HepG2 (cell line): Measurements from ENCODE around the gene FAM53C. TPM values are rescaled to one million over a fixed set of nuclear protein-coding genes. Genes with fewer than 3 reads are reported as not detected.
A peak's percentile ranks its signal among the peaks of the same experiment; 100 is the strongest.

ENCODE experiments used
- ATAC-seq: fragments of 200-7000 bp; cut with Tn5 transposase; 3 replicates; pipeline ENCODE4 v1.9.1; 2020; ENCODE audit warnings: mild to moderate bottlenecking, moderate library complexity
- BruUV-seq: library from RNA; stranded (reverse); fragments of 400-500 nt; replicated peaks from 2 replicates; lab custom pipeline; 2021; lab: Mats Ljungman, UMichigan
- CTCF ChIA-PET: fragments of 300-600 bp; formaldehyde crosslinking; extraction: SDS; loops from one replicate; lab custom pipeline; 2021; ENCODE audit warnings: low total read pairs, inconsistent platforms, low intra/inter-chr PET ratio; lab: Yijun Ruan, JAX
- POLR2A ChIA-PET: fragments of 350-600 bp; sonication (Branson Sonifier 250); formaldehyde crosslinking; loops from one replicate; lab custom pipeline; 2020; ENCODE audit warnings: antibody characterized with exemption, inconsistent platforms; lab: Yijun Ruan, JAX
- DNase-seq: peaks from one replicate; pipeline ENCODE4 v3.0.0-alpha.2; 2015; ENCODE audit warnings: low spot score
- FAIRE-seq: peaks from 3 replicates; lab custom pipeline; 2011; peaks lifted over from hg19 to GRCh38; lab: Jason Lieb, UNC
- H2AFZ ChIP-seq: one replicate; pipeline ENCODE4 v1.6.1; 2011; ENCODE audit warnings: low read length, inconsistent platforms
- H3K27ac ChIP-seq: fragments of 300-600 bp; 3 replicates; pipeline ENCODE4 v1.8.0; 2011; ENCODE audit warnings: mixed run types, mild to moderate bottlenecking, mixed read lengths, low read length, inconsistent platforms; ENCODE audit not compliant: insufficient read depth; ENCODE audit errors: extremely low read length
- H3K27me3 ChIP-seq, 2 experiments: fragments of 200-600 bp in 1 of 2; 2 replicates in 1 of 2; 3 replicates in 1 of 2; pipeline versions ENCODE4 v1.6.0 to v1.8.0; 2011; ENCODE audit warnings: low read length in 2 of 2, mild to moderate bottlenecking in 2 of 2, moderate library complexity in 2 of 2, inconsistent platforms in 1 of 2; ENCODE audit not compliant: insufficient read depth in 2 of 2, control insufficient read depth in 1 of 2
- H3K36me3 ChIP-seq, 2 experiments: fragments of 200-600 bp in 1 of 2; replicated peaks in 1 of 2; 2 replicates in 1 of 2; 3 replicates in 1 of 2; pipeline versions ENCODE4 v1.5.1 to v1.8.0; 2011; ENCODE audit warnings: low read length in 2 of 2, inconsistent platforms in 1 of 2; ENCODE audit not compliant: insufficient read depth in 2 of 2, control insufficient read depth in 1 of 2
- H3K4me1 ChIP-seq: 2 replicates; pipeline ENCODE4 v1.5.1; 2012; ENCODE audit warnings: low read length, inconsistent platforms; ENCODE audit not compliant: insufficient read depth
- H3K4me2 ChIP-seq: 2 replicates; pipeline ENCODE4 v1.6.0; 2011; ENCODE audit warnings: low read depth, low read length, inconsistent platforms
- H3K4me3 ChIP-seq, 3 experiments: fragments of 200-600 bp in 1 of 3; sonication (generic), shearing (Covaris generic) in 1 of 3; replicated peaks in 1 of 3; 2 replicates each; pipeline ENCODE4 v1.5.1; 2011 to 2016; ENCODE audit warnings: low read length in 3 of 3, inconsistent platforms in 2 of 3, low read depth in 2 of 3, mild to moderate bottlenecking in 2 of 3, control low read depth in 1 of 3, mixed read lengths in 1 of 3; ENCODE audit not compliant: insufficient read depth in 1 of 3
- H3K79me2 ChIP-seq: one replicate; pipeline ENCODE4 v1.6.1; 2011; ENCODE audit warnings: low read length, inconsistent platforms; ENCODE audit not compliant: insufficient read depth
- H3K9ac ChIP-seq: 2 replicates; pipeline ENCODE4 v1.6.0; 2011; ENCODE audit warnings: mild to moderate bottlenecking, low read depth, low read length, inconsistent platforms; ENCODE audit not compliant: insufficient read depth
- H3K9me3 ChIP-seq: 2 replicates; pipeline ENCODE4 v1.5.1; 2012; ENCODE audit warnings: mild to moderate bottlenecking, low read length
- H4K20me1 ChIP-seq: 2 replicates; pipeline ENCODE4 v1.6.0; 2011; ENCODE audit warnings: inconsistent platforms, mild to moderate bottlenecking, low read length, moderate library complexity; ENCODE audit not compliant: insufficient read depth
- ATF4 ChIP-seq, 2 experiments: fragments of 450-650 bp in 1 of 2; sonication (generic) in 1 of 2; formaldehyde crosslinking; IDR thresholded peaks; 2 replicates each; pipeline versions ENCODE4 v1.5.0 to v1.8.0; 2020 to 2022; ENCODE audit warnings: mild to moderate bottlenecking in 1 of 2, missing genetic modification reagents in 1 of 2
- FOXK2 ChIP-seq: fragments of 450-650 bp; IDR thresholded peaks from 2 replicates; pipeline ENCODE4 v1.6.1; 2016
- HES4 ChIP-seq: sonication (generic); formaldehyde crosslinking; IDR thresholded peaks from 2 replicates; pipeline ENCODE4 v1.9.0; 2021; ENCODE audit warnings: mild to moderate bottlenecking, missing genetic modification reagents, borderline replicate concordance
- KLF16 ChIP-seq, 2 experiments: sonication (generic) in 1 of 2; formaldehyde crosslinking in 1 of 2; IDR thresholded peaks; 2 replicates each; pipeline versions ENCODE4 v1.6.1 to v1.8.0; 2016 to 2023; ENCODE audit warnings: missing genetic modification reagents in 2 of 2, missing compliant biosample characterization in 1 of 2
- MIER2 ChIP-seq: IDR thresholded peaks from 2 replicates; pipeline ENCODE4 v1.6.1; 2016; ENCODE audit warnings: missing biosample characterization, missing genetic modification reagents
- SAFB2 ChIP-seq: sonication (generic); formaldehyde crosslinking; IDR thresholded peaks from 2 replicates; pipeline ENCODE4 v1.5.1; 2020; ENCODE audit warnings: missing genetic modification reagents, low read depth, mild to moderate bottlenecking, borderline replicate concordance
- ZBTB20 ChIP-seq: sonication (generic); formaldehyde crosslinking; IDR thresholded peaks from 2 replicates; pipeline ENCODE4 v1.8.1; 2023; ENCODE audit warnings: missing genetic modification reagents, low read depth, mild to moderate bottlenecking, borderline replicate concordance
- ZBTB38 ChIP-seq: sonication (generic); formaldehyde crosslinking; IDR thresholded peaks from 2 replicates; pipeline ENCODE4 v1.5.1; 2020; ENCODE audit warnings: mild to moderate bottlenecking, missing genetic modification reagents
- ZNF572 ChIP-seq: sonication (generic); formaldehyde crosslinking; IDR thresholded peaks from 2 replicates; pipeline ENCODE4 v1.5.1; 2020; ENCODE audit warnings: mild to moderate bottlenecking, missing genetic modification reagents
- ZNF747 ChIP-seq: sonication (generic); formaldehyde crosslinking; IDR thresholded peaks from 2 replicates; pipeline ENCODE4 v1.8.1; 2023; ENCODE audit warnings: missing genetic modification reagents, mild to moderate bottlenecking, borderline replicate concordance
- ZNF772 ChIP-seq: sonication (generic); formaldehyde crosslinking; IDR thresholded peaks from 2 replicates; pipeline ENCODE4 v1.5.0; 2020; ENCODE audit warnings: mild to moderate bottlenecking, missing genetic modification reagents
- ZNF780A ChIP-seq: sonication (generic); formaldehyde crosslinking; IDR thresholded peaks from 2 replicates; pipeline ENCODE4 v1.8.0; 2022; ENCODE audit warnings: mild to moderate bottlenecking, missing genetic modification reagents, moderate library complexity
- WGBS: methylation state at CpG from one replicate; pipeline ENCODE4 v1.1.6; 2017; ENCODE audit warnings: low lambda C conversion rate; 5-methylcytosine and 5-hydroxymethylcytosine counted together
- in situ Hi-C: cut with HindIII; loops from 2 replicates; pipeline ENCODE4 v1.10.0; 2017; ENCODE audit warnings: low pct_unique_long_range_greater_than_20kb; ENCODE audit not compliant: extremely low pct_ligation_motif_present
- intact Hi-C: fragments of 100-400 bp; cut with micrococcal nuclease; formaldehyde crosslinking; loops from one replicate; pipeline ENCODE4 v1.10.0; 2022; ENCODE audit not compliant: unreplicated experiment
- polyA plus RNA-seq, 8 experiments: library from polyadenylated mRNA; depleted of rRNA in 3 of 8; stranded (reverse) in 7 of 8; unstranded in 1 of 8; fragments of >200 nt; fragmentation: Illumina TruSeq in 4 of 8; extraction: Trizol in 4 of 8; gene quantifications; 2 replicates each; pipeline versions ENCODE4 v1.2.1 to v1.2.3, GENCODE V29; 2011 to 2016; ENCODE audit warnings: low read depth in 4 of 8, missing spikeins in 1 of 8, mixed read lengths in 1 of 8; ENCODE audit not compliant: insufficient read depth in 1 of 8
- total RNA-seq, 5 experiments: library from RNA; depleted of rRNA; stranded (reverse); fragments of >200 nt; fragmentation: Illumina TruSeq; extraction: Trizol; gene quantifications; 2 replicates each; pipeline ENCODE4 v1.2.3, GENCODE V29; 2016; ENCODE audit warnings: low read depth in 1 of 5
- TF ChIP-seq, protein P1 (sequence below): sonication (generic); formaldehyde crosslinking; IDR thresholded peaks from 2 replicates; pipeline ENCODE4 v1.4.0; 2020; ENCODE audit warnings: missing genetic modification reagents
- TF ChIP-seq, protein P2 (sequence below): IDR thresholded peaks from 2 replicates; pipeline ENCODE4 v1.6.1; 2012; ENCODE audit warnings: inconsistent platforms

Gene FAM53C
- total and polyA plus RNA-seq, 2 of the 13 experiments (the other 11 are each of a cell fraction or from before 2014, with no cell fraction given) = 26.9 to 30.1 TPM

DNA sequence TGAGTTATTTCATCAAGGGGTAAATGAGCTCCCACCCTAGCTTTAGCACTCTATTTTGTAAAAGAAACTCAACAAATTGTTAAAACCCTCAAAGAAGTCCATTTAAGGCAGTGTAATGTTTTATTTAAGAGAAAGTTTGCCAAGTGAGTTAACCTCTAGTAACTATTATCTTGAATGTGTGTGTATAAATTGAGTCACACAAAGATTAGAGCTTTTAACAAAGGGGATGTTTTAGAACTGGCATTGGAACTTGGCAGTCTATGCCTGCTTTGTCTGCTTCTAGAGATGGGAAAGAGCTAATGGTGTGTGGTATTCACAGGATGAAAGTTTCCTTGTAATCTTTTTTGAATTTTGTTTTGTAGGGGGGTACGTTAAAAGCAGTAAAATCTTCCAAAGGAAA lies 47.6 kb downstream of the FAM53C start:
- ATAC-seq = no peak
- 100% methylated on average over 1 of the region's 1 CpG for WGBS
- no TSS peak for BruUV-seq

DNA sequence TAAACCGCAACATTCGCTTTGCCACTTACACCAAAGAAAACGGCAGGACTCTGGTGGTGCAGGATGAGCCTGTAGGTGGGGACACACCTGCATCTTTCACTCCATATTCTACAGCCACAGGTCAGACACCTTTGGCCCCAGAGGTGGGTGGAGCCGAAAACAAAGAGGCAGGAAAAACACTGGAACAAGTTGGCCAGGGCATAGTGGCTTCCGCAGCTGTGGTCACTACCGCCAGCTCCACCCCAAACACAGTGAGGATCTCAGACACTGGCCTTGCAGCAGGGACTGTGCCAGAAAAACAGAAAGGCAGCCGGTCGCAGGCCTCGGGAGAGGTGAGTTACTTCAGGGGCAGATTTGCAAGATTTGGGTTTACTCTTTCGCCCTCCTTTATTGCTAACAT lies 48.2 kb downstream of the FAM53C start:
- FAIRE-seq (no peak), ATAC-seq (no peak), DNase-seq (no peak)
- Histone ChIP-seq H3K27me3 (no peaks in the 10 kb centered on the region), H3K36me3 (peaks cover 18 to 45% of the 10 kb centered on the region in 2 experiments), H3K9ac (no peak overlapping the region), H3K4me1 (no peaks in the 10 kb centered on the region)
- in situ Hi-C loops = no loop called here
- CTCF ChIA-PET = no interaction called here
- TF ChIP-seq ZBTB38 (CRISPR knock-in tag) = 0 out of 2 replicates have a peak, but pooled peaks have one; percentile 48
- TF ChIP-seq, protein P1, sequence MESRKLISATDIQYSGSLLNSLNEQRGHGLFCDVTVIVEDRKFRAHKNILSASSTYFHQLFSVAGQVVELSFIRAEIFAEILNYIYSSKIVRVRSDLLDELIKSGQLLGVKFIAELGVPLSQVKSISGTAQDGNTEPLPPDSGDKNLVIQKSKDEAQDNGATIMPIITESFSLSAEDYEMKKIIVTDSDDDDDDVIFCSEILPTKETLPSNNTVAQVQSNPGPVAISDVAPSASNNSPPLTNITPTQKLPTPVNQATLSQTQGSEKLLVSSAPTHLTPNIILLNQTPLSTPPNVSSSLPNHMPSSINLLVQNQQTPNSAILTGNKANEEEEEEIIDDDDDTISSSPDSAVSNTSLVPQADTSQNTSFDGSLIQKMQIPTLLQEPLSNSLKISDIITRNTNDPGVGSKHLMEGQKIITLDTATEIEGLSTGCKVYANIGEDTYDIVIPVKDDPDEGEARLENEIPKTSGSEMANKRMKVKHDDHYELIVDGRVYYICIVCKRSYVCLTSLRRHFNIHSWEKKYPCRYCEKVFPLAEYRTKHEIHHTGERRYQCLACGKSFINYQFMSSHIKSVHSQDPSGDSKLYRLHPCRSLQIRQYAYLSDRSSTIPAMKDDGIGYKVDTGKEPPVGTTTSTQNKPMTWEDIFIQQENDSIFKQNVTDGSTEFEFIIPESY (CRISPR knock-in tag) = peak; percentile 72; the same call in 1 of the 2 replicates
- no peak for TF ChIP-seq ZBTB20
- TF ChIP-seq, all 625 proteins: peak for 2
- Histone ChIP-seq H3K9me3 (no peaks in the 10 kb centered on the region), H3K4me2 (no peak overlapping the region), H2AFZ (no peak overlapping the region), H4K20me1 (no peaks in the 10 kb centered on the region), H3K27ac (no peak overlapping the region), H3K79me2 (no peaks in the 10 kb centered on the region), H3K4me3 (no peak overlapping the region)
- intact Hi-C loops = no loop called here
- 90% methylated on average over 10 of the region's 10 CpGs for WGBS
- POLR2A ChIA-PET = no interaction called here
- TSS peak; percentile 44 for BruUV-seq

More for the DNA sequence above, 47.6 kb downstream of the FAM53C start:
- no peak for FAIRE-seq
- Histone ChIP-seq H3K27ac (no peak overlapping the region), H3K9ac (no peak overlapping the region), H4K20me1 (no peaks in the 10 kb centered on the region), H3K36me3 (peaks cover 13 to 45% of the 10 kb centered on the region in 2 experiments), H3K79me2 (no peaks in the 10 kb centered on the region), H3K9me3 (no peaks in the 10 kb centered on the region), H2AFZ (no peak overlapping the region), H3K27me3 (no peaks in the 10 kb centered on the region), H3K4me1 (no peaks in the 10 kb centered on the region), H3K4me2 (no peak overlapping the region), H3K4me3 (no peak overlapping the region)
- intact Hi-C loops = no loop called here
- TF ChIP-seq HES4 (CRISPR knock-in tag) = no peak
- TF ChIP-seq ZNF772 (CRISPR knock-in tag) = no peak
- TF ChIP-seq ZNF780A (CRISPR knock-in tag) = no peak
- no peak for TF ChIP-seq MIER2 (CRISPR knock-in tag)
- no peak for TF ChIP-seq ZNF747 (CRISPR knock-in tag)
- TF ChIP-seq KLF16 (CRISPR knock-in tag; IDR thresholded peaks at IDR 0.05) = no peak
- no peak for TF ChIP-seq ZNF572 (CRISPR knock-in tag)
- TF ChIP-seq, protein P2, sequence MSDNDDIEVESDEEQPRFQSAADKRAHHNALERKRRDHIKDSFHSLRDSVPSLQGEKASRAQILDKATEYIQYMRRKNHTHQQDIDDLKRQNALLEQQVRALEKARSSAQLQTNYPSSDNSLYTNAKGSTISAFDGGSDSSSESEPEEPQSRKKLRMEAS = no peak
- no peak for TF ChIP-seq ATF4 (CRISPR knock-in tag; IDR thresholded peaks at IDR 0.05)
- TF ChIP-seq FOXK2 = no peak
- TF ChIP-seq SAFB2 = no peak
- no peak for DNase-seq
- CTCF ChIA-PET = no interaction called here
- POLR2A ChIA-PET = no interaction called here
- in situ Hi-C loops = no loop called here
